GM18951 (cell line): ENCODE results near the gene UBD.

ENCODE experiments used
- POLR2A ChIP-seq: IDR thresholded peaks from 4 replicates; pipeline ENCODE4 v1.6.1; 2011; ENCODE audit warnings: mild to moderate bottlenecking; ENCODE audit not compliant: insufficient read length, insufficient read depth; ENCODE audit errors: extremely low read depth
- in situ Hi-C: fragments of 300-500 bp; cut with MboI; formaldehyde crosslinking; loops from one replicate; pipeline ENCODE4 v1.12.0; 2022; ENCODE audit warnings: low sequenced_read_pairs, mixed read lengths, inconsistent platforms; ENCODE audit not compliant: unreplicated experiment

UBD gene

GRCh38 chr6:29552512-29553051 is 7.0 kb downstream of the UBD start:
- in situ Hi-C loops, result no loop called here
- no peak for TF ChIP-seq POLR2A

DNA sequence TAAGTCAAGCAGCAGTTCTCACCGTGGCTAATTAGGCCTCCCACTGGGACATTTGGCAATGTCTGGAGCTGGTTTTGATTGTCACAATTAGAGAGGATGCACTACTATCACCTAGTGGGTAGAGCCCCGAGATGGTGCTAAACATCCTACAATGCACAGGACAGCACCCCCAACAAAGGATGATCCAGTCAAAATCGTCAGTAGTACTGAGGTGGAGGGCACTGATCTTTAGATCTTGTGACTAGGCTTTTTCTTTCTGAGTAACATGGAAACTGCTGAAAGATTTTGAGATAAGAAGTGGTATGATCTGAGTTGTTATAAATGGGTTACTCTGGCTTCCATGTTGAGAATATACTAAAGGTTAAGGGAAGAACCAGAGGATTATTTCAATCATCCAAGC is 12.0 kb downstream of the UBD start:
- in situ Hi-C loops, result no loop called here
- TF ChIP-seq POLR2A, result no peak

GRCh38 chr6:29537714-29538403 is 21.7 kb downstream of the UBD start:
- in situ Hi-C loops, result no loop called here
- TF ChIP-seq POLR2A, result no peak

GRCh38 chr6:29532320-29532951 is 27.1 kb downstream of the UBD start:
- TF ChIP-seq POLR2A, result no peak
- in situ Hi-C loops, result no loop called here

- in situ Hi-C loops, result no loop called here
- TF ChIP-seq POLR2A, result no peak
Measured at GRCh38 chr6:29531668-29532067, 27.9 kb downstream of the UBD start.

GRCh38 chr6:29530671-29531310 is 28.7 kb downstream of the UBD start:
- no peak for TF ChIP-seq POLR2A
- in situ Hi-C loops, result no loop called here

GRCh38 chr6:29529956-29530355 is 29.6 kb downstream of the UBD start:
- no peak for TF ChIP-seq POLR2A
- in situ Hi-C loops, result no loop called here

- TF ChIP-seq POLR2A, result no peak
- in situ Hi-C loops, result no loop called here
Measured at GRCh38 chr6:29528988-29529560, 30.5 kb downstream of the UBD start.

DNA sequence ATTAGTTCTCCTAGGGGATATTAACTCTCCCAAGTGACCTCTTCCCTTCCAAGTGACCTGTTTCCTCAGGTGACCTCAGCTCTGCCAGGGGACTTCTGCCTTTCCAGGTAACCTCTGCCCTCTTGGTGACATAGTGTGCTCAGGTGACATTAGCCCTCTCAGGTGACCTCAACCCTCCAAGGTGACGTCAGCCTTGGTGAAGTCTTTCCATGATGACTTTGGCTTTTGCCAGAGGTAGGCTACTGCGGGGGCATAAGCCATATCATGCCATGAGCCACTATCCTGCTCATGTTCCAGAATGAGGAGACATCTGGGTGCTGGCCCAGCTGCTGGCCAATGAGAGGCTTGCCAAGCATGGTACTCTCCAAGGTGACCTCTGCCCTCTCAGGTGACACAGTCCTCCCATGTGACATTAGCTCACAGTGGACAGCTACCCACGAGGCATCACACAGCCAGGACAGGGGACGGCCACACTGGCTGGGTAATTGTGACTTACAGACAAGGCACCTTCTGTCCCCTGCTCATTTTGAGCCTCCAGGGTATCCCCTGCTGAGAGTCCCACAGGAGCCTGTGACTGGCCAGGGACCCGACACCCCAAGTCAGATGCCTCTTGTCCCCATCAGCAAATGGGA is 31.1 kb downstream of the UBD start:
- TF ChIP-seq POLR2A, result no peak
- in situ Hi-C loops, result no loop called here

GRCh38 chr6:29527564-29527963 is 32.0 kb downstream of the UBD start:
- in situ Hi-C loops, result no loop called here
- no peak for TF ChIP-seq POLR2A

DNA sequence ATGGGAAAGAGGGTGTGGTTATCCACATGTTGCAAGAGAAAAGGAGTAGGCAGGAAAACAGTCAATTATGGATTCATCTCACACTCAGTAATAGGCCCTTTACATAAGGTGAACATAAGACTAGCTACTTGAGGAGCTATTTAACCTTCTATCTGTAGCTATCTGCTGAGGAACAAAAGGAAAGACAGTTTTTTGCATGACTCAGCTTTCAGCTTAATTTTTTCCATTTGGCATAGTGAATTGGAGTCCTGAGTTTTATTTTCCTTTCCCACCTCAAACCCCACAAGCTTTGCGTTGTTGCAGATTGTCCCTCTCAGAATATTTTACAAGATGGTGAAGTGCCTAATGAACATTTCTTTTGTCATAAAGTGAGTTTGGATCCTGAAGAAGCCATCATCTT is 32.4 kb downstream of the UBD start:
- in situ Hi-C loops, result no loop called here
- TF ChIP-seq POLR2A, result no peak

GRCh38 chr6:29525311-29525639 is 34.3 kb downstream of the UBD start:
- TF ChIP-seq POLR2A, result no peak
- in situ Hi-C loops, result no loop called here
